ENCODE results near the gene ZNF436.
"Not testable (repeated sequence)": the region's sequence is repeated elsewhere in the genome, so short reads cannot be mapped to it uniquely, and the experiment has no call there.

The ZNF436 gene

GRCh38 chr1:23392125-23392855 is 22.7 kb upstream of the ZNF436 start:
- no peak for DNase-seq

- DNase-seq, result no peak
Measured at GRCh38 chr1:23389837-23390321, 20.2 kb upstream of the ZNF436 start.

GRCh38 chr1:23387494-23387893 is 17.9 kb upstream of the ZNF436 start:
- no peak for DNase-seq

GRCh38 chr1:23385119-23385621 is 15.5 kb upstream of the ZNF436 start:
- DNase-seq, result peak; percentile 41

GRCh38 chr1:23384312-23385058 is 14.8 kb upstream of the ZNF436 start:
- DNase-seq, result peak; percentile 81

GRCh38 chr1:23383577-23384311 is 14.1 kb upstream of the ZNF436 start:
- DNase-seq, result no peak

GRCh38 chr1:23381233-23381885 is 11.7 kb upstream of the ZNF436 start:
- no peak for DNase-seq

- DNase-seq, result no peak
Measured at GRCh38 chr1:23380719-23381118, 11.1 kb upstream of the ZNF436 start.

- DNase-seq, result not testable (repeated sequence)
Measured at GRCh38 chr1:23380236-23380635, 10.6 kb upstream of the ZNF436 start.

- no peak for DNase-seq
Measured at GRCh38 chr1:23376890-23377811, 7.5 kb upstream of the ZNF436 start.

- not testable (repeated sequence) for DNase-seq
Measured at GRCh38 chr1:23374079-23374735, 4.6 kb upstream of the ZNF436 start.

- DNase-seq, result no peak
Measured at GRCh38 chr1:23371987-23372880, 2.6 kb upstream of the ZNF436 start.

GRCh38 chr1:23370709-23371584 is 1.3 kb upstream of the ZNF436 start:
- no peak for DNase-seq

- no peak for DNase-seq
Measured at GRCh38 chr1:23370330-23370708, 683 bp upstream of the ZNF436 start.

- peak; percentile 93 for DNase-seq
Measured at GRCh38 chr1:23368562-23369334, 888 bp downstream of the ZNF436 start.

GRCh38 chr1:23367791-23368561 is 1.7 kb downstream of the ZNF436 start:
- DNase-seq, result peak; percentile 99

- DNase-seq, result no peak
Measured at GRCh38 chr1:23367451-23367790, 2.2 kb downstream of the ZNF436 start.
